Loucy (cell line): ENCODE results near the gene TLR8.

ENCODE experiments used
- EZH2phosphoT487 ChIP-seq: fragments of 200-600 bp; IDR thresholded peaks from 2 replicates; pipeline ENCODE4 v1.6.1; 2018; ENCODE audit warnings: antibody characterized with exemption, mild to moderate bottlenecking, moderate library complexity, borderline replicate concordance
- TF ChIP-seq, protein P1 (sequence below): fragments of 200-600 bp; sonication (generic); conservative IDR thresholded peaks from 2 replicates; pipeline ENCODE4 v1.5.1; 2014; ENCODE audit warnings: mild to moderate bottlenecking, antibody characterized with exemption, low read length

- TF ChIP-seq, protein P1, sequence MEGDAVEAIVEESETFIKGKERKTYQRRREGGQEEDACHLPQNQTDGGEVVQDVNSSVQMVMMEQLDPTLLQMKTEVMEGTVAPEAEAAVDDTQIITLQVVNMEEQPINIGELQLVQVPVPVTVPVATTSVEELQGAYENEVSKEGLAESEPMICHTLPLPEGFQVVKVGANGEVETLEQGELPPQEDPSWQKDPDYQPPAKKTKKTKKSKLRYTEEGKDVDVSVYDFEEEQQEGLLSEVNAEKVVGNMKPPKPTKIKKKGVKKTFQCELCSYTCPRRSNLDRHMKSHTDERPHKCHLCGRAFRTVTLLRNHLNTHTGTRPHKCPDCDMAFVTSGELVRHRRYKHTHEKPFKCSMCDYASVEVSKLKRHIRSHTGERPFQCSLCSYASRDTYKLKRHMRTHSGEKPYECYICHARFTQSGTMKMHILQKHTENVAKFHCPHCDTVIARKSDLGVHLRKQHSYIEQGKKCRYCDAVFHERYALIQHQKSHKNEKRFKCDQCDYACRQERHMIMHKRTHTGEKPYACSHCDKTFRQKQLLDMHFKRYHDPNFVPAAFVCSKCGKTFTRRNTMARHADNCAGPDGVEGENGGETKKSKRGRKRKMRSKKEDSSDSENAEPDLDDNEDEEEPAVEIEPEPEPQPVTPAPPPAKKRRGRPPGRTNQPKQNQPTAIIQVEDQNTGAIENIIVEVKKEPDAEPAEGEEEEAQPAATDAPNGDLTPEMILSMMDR: peak; percentile 19; the same call in 1 of the 2 replicates
- TF ChIP-seq EZH2phosphoT487: no peak
Measured at GRCh38 chrX:12970691-12971202, 64.3 kb downstream of the TLR8 start.
